GM13976 (cell line): ENCODE data around the gene KRT75.

Experiments
- DNase-seq: peaks from one replicate; pipeline ENCODE4 v3.0.0; 2012; ENCODE audit warnings: low spot score
- in situ Hi-C: fragments of 300-500 bp; cut with MboI; formaldehyde crosslinking; loops from one replicate; pipeline ENCODE4 v1.12.0; 2022; ENCODE audit warnings: low sequenced_read_pairs, mixed read lengths, inconsistent platforms; ENCODE audit not compliant: unreplicated experiment
- TF ChIP-seq, protein P1 (sequence below): IDR thresholded peaks from 2 replicates; pipeline ENCODE4 v1.5.1; 2012; ENCODE audit warnings: borderline replicate concordance, mild to moderate bottlenecking; ENCODE audit not compliant: insufficient read depth; ENCODE audit errors: extremely low read depth, missing control alignments, control extremely low read depth

KRT75 gene

DNA sequence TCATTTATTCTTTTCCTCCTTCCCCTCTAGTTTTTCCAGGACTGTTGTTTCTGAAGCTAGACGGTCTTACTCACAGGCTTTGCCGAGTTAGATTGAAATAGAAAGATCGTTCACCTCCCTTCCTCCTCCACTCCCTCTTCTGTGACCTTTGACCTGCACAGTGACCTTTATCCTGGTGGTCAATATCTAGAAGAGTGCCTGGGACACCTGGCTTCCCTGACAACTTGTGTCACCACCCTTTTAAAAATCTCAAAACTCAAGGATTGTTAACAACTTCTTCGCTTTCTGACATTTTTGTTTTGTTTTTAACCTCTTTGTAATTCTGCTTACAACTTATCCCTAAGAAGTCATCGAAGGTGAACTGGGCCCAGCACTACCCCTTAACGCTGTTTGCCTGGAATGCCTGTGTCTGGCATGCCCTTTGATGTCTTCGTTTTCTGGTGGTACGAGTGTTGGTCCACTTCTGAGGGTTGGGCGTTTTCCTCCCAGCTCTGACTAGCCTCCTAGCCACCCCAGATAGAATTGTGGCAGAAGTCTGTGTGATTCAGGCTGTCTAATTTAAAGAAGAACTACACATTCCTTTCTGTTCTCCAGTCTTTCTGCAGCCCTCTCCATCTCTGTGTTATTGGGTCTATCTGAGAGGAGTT, 2.8 kb upstream of the KRT75 start:
- in situ Hi-C loops = no loop called here
- TF ChIP-seq, protein P1, sequence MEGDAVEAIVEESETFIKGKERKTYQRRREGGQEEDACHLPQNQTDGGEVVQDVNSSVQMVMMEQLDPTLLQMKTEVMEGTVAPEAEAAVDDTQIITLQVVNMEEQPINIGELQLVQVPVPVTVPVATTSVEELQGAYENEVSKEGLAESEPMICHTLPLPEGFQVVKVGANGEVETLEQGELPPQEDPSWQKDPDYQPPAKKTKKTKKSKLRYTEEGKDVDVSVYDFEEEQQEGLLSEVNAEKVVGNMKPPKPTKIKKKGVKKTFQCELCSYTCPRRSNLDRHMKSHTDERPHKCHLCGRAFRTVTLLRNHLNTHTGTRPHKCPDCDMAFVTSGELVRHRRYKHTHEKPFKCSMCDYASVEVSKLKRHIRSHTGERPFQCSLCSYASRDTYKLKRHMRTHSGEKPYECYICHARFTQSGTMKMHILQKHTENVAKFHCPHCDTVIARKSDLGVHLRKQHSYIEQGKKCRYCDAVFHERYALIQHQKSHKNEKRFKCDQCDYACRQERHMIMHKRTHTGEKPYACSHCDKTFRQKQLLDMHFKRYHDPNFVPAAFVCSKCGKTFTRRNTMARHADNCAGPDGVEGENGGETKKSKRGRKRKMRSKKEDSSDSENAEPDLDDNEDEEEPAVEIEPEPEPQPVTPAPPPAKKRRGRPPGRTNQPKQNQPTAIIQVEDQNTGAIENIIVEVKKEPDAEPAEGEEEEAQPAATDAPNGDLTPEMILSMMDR = no peak
- DNase-seq = no peak

DNA sequence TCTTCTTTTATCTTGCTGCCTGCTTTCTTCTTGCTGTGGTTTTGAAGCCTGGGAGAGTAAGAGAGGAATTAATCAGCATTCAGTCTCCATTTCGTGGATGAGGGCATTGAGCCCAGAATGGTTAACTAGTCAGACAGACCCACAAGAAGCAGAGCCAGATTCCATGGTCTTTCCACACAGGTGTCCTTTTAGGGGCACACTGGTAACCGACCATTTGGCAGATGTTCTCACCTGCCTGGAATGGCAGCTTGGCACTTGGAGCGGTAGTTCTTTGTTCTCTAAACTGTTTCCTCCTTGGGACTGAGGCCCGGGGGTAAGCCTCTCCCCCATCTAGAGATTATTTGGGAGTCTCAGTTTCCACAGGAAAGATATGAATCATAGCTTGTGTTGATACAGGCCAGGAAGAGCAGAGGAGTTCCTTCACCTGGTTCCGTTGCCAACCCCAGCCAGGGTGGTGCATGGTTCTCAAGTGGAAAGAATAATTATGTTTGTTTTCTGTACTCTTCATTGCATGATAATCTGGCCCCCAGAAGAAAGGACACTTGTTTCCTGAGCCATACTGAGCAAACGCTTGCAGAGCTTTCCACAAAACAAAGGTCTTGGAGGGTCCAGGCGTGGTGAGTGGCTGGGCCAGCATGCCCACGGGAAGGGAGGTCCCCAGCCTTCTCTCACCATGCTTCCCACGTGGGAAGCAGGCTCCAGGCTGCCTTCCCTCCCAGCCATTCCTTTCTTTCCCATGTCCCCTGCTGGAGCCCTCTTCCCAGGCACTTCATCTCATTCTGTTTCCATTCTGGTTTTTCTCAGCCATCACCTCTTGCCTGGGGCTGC, 2.0 kb upstream of the KRT75 start:
- no peak for DNase-seq
- in situ Hi-C loops = no loop called here
- TF ChIP-seq, protein P1 = no peak

DNA sequence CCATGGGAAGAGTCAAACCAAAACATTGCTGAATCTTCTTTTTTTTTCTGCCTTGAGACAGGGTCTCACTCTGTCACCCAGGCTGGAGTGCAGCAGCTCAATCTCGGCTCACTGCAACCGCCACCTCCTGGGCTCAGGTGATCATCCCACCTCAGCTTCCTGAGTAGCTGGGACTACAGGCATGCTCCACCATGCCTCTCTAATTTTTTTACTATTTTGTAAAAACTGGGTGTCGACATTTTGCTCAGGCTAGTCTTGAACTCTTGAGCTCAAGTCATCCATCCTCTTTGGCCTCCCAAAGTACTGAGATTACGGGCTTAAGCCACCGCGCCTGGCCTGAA, 1.5 kb upstream of the KRT75 start:
- in situ Hi-C loops = no loop called here
- TF ChIP-seq, protein P1 = no peak
- DNase-seq = no peak

DNA sequence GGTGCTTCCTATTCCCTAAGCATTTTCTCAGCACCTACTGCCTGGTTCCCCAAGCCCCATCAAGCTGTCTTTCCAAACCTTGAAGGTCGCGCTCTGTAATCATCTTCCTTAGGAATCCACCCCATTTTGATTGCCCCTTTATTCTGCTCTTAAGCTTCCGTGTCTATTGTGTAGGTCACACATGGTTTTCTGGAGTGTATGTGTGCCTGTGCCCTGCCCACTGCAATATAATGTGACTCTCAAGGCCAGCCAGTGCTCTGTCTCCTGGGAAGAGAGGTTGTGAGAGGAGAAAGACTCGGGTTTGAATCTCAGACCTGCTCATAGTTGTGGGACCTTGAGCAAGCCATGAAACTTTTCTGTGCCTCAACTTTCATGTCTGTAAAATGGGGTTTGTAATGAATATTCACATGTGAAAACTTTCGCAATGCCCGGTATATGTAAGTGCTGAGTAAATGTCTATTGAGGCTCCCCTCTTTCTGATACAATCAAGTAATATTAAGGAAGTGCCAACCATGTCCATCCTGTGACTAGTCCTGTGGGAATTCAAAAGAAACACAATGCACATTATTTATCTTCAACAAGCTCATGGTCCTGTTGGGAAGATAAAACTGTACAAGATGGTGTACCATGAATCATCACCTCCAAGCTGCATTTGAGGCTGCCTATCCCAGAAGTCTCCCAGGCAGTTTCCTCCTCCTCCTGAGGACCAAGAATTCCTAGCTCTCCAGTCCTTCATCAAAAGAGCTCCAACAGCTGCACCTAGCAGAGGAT, 774 bp upstream of the KRT75 start:
- TF ChIP-seq, protein P1 = no peak
- in situ Hi-C loops = no loop called here
- DNase-seq = no peak

DNA sequence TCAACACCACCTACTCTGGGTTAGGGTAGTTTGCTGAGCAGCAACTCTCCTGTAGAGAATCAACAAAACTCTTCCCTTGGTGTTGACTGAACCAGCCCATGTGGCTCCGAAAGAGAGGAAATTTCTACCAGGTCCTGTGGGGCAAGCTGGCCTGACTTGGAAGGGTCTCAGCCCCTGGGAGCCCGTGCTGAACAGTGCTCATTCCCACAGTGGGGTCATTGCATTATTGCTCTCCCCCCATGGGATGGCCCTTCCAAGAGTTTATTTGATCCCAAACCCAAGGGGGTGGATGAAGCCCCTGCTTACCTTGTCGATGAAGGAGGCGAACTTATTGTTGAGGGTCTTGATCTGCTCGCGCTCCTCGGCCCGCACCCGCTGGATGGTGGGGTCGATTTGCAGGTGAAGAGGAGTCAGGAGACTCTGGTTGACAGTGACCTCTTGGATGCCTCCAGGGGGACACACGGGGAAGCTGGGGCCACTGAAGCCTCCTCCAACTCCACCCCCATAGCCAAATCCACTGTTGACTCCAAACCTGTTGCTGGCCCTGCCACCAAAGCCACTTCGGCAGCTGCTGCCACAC, 580 bp downstream of the KRT75 start:
- in situ Hi-C loops = no loop called here
- no peak for DNase-seq
- TF ChIP-seq, protein P1 = no peak

DNA sequence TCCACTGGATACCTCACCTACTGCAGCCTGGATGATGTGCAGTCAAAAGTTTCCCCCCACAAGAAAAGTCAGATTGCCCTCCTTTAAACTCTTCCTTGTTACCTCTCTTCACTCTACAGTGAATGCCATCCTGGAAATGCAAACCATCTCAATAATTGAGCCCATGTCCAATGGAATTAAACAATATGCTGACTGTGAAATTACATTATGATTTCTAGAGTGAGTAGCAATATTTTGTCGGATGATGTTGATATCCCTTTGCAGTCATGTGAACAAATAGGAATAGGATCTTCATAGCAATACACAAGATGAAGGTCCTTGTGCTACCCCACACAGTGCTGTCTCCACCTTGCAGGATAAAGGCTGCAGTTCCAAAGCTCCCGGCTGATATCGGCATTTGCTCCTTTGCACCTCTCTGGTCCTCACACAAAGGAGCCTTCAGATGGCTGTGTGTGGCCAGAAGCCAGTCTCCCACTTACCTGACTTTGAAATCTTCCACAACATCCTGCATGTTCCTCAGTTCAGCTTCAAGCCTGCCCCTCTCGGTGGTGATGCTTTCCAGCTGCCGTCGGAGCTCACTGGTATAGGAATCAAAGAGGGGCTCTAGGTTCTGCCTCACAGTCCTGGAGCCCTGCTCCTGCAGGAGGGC, 1.5 kb downstream of the KRT75 start:
- TF ChIP-seq, protein P1 = no peak
- in situ Hi-C loops = no loop called here
- DNase-seq = no peak
